ENCODE measurements around the gene GRM6.

GRM6 gene

DNA sequence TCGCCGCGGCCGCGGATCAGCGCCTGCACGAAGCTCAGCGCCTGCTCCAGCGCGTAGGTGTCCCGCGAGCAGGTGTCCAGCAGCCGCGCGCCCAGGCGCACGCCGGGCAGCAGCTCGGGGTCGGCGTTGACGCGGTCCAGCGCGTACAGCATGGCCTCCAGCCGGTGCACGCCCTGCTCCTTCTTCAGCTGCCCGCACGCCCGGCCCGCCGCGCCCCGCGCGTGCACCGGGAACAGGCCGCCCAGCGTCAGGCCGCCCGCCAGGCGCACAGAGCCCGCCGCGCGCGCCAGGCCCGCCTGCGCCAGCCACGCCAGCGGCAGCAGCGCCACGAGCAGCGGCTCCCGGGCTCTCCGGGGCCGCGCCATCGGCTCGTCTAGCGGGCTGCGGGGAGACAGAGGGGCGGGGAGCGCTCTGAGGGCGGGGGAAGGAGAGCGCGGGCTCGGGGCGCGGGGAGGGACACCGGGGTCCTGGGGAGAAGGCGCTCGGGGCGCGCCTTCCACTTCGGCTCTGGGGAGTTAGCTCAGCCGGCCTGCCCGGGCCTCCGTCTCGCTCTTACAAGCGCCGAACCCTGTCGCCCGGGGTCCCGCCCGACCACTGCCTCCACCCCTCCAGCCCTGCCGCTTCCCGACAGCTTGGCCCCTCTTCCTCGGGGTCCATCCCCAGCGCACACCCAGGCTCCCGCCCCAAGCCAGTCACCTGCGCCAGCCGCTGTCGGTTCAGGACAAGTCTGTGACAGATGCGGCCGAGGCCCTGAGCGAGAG, at the start of gene GRM6:
Gene GRM6, minus strand, starts transcription at position 741 of the 761 bp plus-strand sequence. Its CDS starts 376 bp downstream, at position 365.
- no peak for DNase-seq

DNA sequence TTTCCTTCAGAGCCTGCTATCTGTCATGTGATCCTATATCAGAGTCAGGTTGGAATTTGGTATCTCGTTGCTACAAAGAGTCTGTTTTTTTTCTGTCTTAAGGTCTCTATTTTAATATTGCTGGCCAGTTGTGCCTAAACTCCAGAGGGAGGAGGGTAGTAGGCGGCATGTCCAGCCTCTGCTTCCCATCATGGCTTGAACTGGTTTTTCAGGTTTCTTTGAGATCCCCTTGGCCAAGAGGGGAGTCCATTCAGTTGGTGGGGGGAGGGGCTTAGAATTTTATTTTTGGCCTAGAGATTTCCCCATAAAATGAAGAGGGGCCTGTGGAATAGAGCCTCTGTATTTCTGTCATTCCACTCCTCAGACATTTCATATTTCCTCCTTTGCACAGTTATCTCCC, 49.6 kb upstream of the GRM6 start:
- no peak for DNase-seq

DNA sequence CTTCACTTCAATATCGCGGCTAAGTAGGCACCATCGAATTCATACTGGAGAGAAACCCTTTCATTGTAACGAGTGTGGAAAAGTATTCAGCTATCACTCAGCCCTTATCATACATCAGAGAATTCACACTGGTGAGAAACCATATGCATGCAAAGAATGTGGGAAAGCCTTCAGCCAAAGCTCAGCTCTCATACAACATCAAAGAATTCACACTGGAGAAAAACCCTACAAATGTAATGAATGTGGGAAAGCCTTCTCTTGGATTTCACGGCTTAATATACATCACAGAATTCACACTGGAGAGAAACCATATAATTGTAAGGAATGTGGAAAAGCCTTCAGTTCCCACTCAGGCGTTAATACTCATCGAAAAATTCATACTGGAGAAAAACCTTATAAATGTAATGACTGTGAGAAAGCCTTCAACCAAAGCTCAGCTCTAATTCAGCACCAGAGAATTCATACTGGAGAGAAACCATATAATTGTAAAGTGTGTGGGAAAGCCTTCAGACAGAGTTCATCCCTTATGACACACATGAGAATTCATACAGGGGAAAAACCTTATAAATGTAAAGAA, 38.0 kb upstream of the GRM6 start:
- no peak for DNase-seq

DNA sequence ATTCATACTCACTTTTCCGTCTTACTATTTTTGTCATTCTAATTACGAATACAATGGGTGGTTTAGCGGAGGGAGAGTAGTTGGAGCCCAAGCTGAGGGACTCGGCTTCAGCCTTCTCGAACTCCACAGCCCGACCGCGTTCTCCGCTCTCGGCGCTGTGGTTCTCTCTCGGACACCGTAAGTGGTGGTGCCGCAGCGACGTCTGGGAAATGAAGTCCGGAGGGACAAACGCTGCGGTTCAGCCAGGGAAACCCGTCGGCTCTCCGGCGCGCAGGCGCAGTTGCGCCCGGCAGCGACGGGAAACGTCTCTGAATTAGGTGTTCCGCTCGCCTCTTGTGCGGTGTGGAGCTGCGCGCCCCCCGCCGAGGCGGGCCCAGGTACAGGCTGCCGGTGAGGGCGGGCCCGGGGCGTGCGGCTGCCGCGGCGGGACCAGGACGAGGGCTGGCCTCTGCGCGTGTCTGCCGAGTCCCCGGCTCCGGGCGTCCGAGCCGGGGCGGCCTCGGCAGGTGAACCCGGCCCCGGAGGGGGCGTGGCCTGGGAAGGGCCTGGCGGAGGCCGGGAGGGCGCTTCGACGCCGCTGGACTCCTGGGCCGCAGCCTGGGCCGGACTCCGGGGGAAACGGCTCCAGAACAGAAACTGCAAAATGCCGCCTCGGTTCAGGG, 28.5 kb upstream of the GRM6 start, which contains the start of gene ZNF879:
Gene ZNF879, plus strand, starts transcription at position 277 of the 662 bp plus-strand sequence. CDS start 1,201 bp downstream, outside the sequence.
- DNase-seq, result peak; percentile 93

DNA sequence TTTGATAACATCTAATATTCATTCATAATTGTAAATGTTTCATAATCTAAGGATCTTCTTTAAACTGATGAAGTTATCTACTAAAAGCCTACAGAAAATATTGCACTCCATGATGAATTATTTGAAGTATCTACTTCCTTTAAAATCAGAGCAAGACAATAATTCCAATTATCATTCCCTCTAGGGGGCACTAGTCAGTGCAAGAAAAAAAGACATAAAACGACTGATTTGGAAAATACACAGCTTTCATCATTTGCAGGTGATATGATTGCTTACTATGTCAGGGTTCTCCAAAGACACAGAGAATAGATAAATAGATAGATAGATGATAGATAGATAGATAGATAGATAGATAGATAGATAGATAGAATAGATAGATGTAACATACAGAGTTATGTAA, 13.5 kb upstream of the GRM6 start:
- no peak for DNase-seq

DNA sequence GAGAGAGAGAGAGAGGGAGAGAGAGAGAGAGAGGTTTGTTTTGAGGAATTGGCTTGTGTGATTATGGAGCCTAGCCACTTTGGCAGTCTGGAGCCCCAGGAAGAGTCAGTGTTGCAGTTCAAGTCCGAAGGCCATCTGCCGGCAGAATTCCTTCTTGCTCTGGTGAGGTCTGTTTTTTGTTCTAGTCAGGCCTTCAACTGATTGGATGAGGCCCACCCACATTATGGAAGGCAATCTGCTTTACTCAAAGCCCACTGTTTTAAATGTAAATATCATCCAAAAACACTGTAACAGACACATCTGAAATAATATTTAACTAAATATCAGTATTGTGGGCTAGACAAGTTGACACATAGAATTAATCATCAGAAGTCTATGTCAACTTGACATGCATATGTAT, 11.4 kb upstream of the GRM6 start:
- no peak for DNase-seq

DNA sequence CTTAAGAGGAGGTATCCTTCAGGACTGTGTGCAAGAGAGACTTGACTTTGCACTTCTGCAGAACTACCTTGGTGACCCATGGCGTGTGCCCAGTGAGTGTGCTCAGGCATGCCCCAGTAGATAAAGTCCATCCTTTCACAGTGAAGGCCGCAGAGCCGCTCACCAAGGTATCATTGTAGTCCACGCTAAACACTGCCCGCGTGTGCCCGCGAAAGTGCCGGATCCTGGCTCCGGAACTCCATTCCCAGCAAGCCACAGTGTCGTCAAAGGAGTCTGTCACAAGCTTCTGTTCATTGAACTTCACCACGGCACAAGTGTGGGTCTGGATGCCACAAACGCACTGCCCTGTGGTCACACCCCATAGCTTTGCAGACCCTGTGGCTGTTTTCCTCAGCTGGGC, 3.3 kb upstream of the GRM6 start:
- no peak for DNase-seq

DNA sequence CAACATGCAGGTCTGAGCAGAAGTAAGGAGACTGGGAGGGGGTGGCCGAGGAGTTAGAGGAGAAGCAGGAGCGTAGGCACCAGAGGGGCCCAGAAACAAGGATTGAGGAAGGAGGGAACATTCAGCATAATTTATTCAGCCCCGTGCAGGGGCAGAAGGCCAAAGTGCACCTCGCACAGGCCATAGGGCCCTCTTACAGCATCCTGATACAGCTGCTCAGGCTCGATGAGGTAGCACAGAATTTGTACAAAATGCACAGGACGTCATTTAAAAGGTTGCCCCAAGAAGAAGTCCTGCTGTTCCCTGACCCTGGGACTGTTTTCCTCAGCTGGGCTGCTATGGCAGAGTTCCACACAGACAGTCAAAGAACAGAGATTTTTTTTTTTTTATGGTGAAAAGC, 2.1 kb upstream of the GRM6 start:
- no peak for DNase-seq

DNA sequence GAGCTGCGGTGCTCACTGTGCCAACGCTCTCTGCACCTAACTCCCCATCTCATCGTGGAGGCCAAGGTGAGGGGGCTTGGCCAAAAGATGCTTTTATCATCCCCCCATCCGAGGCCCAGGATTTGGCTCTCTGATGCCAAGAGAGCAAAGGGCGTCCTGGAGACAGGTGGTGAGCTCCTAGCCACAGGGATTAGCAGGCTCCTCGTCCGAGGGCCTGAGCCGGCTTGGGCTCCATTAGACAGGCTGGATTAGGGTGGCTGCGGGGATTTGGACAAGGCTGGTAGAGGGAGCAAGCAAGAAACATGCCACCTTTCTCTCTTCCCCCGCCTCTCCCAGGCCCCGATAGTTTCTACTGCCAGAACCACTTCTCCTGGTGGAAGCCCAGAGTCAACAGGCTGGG, 1.0 kb upstream of the GRM6 start:
- no peak for DNase-seq

DNA sequence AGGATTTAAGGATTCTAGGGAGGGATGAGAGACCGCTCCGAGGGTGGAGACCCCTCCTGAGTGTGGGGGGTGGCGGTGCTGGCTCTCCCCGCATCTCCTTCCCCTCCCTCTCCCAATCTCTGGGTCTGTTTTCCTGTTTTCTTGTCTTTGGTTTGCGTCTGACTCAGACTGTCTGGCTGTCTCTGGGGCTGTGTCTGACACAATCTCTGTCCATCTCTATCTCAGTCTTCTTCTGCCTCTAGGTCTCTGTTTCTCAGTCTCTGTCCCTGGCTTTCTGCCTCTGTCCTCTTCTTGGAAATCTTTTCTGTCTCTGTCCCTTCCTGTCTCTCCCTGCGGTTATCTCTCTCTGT, 196 bp upstream of the GRM6 start:
- no peak for DNase-seq

DNA sequence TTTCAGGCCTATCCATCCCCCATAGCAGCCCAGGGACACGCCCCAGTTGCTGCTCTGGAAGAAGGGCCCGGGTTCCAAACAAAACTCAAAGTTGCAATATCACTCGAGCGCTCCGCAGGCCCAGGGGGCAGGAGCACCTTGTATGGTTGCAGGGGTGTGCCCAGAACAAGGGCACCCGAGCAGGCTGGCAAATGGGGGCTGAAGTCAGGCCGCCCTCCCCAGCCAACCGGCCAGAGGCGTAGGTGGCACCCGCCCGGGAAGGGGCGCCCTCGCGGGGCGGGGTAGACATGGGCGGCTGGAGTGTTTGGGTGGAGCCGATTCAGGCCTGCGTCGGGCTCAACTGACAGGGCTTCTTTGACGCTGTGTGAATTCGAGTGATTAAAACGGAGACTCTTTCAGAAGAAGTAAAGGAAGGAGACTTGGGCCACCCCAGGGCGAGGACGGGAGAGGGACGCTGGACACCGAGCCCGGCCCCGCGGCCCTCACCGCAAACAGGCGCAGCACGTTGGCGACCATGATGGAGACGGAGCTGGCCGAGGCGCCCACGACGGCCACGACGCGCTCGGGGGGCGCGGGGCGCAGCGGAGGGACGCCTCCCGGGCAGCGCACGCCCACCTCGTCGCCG, 1.1 kb downstream of the GRM6 start:
- no peak for DNase-seq

DNA sequence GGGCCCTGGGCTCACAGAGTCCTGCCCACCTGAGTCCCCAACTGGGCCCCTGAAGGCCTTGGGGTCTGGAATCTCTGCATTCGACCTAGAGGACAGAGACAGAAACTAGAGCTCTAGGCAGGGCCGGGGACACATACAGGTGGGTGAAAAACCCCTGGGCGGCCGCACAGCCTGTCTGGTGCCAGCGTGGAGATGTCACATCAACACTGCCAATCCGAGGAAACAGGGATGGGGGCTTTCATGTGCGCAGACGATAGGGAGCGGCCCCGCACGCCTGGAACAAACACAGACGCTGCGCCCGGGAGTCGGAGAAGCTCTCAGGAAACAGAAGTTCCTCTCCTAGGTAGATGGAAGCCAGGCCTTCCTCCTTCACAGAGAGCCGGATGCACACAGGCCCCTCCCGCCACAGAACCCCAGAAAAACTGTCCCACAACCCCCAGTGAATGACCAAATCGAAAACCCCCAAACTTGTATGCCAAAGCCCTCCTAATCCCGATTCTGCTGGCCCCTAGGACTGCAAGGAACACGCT, 1.8 kb downstream of the GRM6 start:
- no peak for DNase-seq

DNA sequence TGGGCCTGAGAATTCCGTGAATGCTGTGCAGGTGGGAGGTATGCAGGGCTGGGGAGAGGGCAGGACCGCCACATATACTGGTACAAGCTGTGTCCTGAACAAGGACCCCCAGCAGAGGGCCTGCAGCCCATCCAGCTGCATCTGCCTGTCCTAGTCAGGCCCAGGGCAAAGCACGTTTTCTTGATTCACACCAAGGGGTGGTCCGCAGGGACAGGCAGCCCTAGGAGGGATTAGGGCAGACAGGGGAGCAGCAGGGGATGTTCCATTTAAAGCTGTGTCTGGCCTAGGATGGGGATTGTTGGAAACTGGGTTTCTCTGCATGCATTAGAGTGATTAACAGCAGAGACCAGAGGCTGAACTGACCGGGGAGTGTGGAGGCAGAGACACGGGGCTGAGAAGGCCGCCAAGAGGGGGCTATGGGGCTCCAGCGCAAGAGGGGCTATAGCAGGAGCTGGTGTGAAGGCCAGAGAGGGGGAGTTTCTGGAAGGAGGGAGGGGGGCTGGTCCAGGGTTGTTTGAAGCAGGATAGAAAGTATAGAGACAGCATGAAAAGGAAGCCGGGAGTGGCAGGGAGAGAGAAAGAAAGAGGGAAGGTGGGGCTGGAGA, 2.7 kb downstream of the GRM6 start:
- DNase-seq, result no peak

DNA sequence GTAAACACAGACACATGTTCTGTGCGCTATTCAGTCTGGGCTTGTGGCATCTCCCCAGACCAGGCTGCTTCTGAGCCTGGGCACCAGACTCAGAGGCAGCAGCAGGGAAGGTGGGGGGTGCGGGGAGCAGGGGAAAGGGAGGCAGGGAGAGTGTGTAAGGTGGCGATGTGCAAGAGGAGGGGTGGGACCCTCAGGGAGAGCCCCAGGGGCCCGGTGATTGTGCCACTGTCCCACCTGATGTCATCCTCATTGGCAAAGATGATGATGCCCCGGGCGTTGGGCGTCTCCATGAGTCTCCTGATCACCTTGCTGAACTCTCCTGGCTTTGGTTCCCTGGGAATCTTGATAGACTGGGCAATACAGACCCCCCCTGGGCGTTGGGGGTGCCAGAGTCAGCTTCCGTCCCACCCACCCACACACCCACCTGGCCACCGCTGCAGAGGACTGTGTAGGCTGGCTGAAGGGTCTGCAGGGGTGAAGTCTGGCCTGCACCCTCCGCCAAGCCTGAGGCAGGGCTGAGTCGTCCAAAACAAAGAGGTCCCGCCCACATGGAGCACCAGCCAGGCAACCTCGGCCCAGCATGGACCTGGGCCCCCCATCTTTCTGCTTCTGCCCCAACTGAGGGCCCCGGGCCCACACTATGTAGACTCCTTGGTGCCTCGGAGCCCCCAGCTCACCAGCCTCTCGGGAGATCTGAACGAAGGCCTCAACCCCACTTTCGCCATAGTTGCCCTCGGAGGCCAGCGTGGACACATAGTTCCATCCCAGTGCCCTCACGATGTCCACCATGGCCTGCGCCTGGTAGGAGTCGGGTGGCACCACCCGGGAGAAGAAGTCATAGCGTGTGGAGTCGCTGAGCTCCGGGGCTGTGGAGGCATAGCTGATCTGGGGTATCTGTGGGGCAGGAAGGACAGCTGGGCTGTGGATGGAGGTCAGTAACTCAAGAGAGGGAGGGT, 3.7 kb downstream of the GRM6 start:
- DNase-seq, result no peak

DNA sequence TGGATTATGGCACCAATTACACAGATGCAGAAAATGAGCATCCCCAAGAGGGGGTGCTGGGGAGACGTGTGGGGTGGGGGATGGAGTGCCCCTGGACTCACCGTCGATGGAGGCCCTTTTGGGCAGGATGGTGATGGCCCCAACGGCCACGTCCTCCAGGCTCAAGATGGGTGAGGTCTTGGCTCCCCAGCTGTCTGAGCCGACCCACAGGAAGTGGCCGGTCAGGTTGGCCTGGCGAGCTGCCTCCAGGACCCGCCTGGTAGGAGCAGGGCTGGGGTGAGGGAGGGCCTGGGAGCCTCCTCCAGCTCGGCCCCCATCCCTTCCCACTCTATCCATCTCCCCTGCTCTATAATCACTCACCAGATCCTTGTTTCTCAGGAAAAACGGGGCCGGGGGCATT, 4.6 kb downstream of the GRM6 start:
- no peak for DNase-seq

DNA sequence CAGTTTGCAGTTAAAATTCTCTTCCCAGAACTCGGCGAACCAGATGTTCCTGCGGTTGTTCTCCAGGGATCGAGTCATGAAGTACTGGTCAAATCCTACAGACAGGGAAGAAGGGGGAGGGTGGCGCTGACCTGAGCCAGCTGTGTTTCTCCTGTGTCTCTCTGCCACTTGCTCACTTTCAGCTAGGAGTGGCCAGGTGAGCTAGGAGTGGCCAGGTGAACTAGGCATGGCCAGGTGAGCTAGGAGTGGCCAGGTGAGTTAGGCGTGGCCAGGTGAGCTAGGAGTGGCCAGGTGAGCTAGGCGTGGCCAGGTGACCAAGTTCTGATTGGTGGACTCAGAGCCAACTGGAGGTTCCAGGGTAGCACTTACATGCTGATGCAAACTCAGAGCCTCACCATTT, 5.8 kb downstream of the GRM6 start:
- no peak for DNase-seq

DNA sequence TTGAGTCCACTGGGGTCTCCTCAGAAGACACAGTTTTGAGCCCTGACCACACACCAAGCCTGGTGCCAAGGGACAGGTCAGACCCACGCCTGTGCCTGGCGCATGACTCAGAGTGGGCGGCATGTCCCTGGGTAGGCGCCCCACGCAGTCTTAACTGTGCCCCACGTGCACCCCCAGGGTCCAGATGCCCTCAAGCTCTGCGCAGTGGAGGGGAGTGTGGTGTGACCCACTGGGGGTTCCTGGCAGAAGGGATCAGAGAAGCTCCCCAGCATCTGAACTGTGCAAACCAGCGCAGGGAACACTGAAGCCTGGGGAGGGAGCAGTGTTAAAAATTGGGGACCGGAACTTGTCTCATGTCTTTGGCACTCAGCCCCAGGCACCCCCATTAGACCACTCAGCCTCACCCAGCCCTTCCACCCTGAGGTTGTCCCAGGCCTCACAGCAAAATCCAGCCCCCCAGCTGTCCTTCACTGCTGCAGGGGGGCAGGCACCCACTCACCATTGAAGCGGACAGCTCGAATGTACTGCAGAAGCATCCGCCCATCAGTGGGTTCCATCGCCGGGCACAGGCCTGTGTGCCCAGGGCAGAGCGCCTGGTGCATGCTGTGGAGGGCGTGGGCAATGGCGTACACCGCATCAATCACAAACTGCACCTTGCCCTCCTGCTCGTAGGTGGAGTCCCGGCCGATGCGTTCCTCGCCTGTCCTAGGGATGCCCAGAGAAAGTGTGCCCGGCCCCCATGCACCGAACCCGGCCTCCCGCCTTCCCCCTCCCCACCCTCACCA, 6.5 kb downstream of the GRM6 start:
- DNase-seq, result no peak

DNA sequence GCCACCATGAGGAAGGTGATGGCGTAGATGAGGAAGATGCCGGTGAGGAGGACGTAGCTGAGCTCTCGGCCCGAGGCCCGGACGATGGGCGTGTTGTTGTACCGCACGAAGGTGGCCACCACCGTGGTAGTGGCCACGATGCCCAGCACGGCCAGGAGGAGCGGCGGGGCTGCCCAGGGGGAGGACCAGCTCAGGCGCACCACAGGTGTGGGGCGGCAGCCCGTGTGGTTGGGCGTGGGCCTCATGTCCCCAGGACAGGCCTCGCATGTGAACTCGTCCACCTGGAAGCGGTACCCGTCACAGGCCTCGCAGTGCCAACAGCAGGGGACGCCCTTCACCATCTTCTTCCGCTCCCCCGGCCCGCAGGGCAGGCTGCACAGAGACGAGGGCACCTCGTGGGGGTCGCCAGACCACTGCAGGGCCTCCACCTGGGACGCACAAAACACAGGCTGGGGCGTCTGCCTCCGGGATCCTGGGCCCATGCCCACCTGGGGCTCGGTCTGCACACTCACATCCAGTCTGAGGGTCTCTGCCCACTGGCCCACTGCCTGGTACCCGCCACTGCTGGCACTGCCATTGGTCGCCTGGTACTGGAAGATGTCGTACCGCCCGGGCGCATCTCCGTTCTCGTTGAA, 8.7 kb downstream of the GRM6 start:
- no peak for DNase-seq

DNA sequence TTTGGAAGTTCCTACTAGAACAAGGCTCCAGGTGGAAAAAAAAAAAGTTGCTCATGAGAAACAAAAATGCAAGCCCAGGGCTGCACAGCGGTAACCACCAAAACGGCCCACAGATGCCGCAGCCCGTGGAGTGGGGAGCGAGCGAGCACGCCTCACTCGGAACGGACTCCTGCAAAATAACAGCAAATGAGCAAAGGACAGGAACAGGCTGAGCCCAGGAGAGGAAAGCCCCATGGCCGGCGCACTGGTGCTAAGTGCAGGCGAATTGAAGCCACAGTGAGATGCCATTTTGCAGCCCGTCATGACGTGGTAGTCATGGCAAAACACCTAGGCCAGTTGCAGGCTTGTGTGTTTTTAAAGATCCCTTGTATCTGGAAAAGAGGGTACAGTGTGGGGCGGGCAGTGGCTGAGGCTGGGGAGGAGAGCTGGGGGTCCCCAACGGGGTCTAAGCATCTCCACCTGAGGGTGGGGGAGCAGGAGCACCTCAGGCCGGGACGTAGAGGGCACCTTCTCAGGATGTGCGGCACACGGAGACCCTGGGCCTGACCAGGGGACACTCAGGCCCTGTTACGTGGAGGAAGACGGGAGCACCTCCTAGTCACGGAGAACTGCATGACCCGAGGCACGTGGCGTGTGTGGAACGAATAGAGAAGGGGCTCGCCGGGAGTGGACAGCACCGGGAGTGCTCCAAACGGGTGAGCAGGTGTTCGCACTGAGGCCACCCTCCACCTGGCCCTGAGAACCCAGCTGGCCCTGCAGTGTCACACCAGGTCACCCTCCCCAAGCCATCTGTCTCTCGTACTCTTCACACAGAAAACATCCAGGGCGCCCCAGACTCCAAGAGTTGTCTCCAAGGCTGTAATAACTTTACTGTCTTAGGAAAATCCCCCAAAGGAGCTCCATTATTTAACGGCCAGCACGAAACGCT, 10.7 kb downstream of the GRM6 start:
- DNase-seq, result no peak
